Femur (tissue), 1 donor: Measurements from ENCODE around the gene RASSF3.
"Not testable (repeated sequence)": the region's sequence is repeated elsewhere in the genome, so short reads cannot be mapped to it uniquely, and the experiment has no call there.

Source experiments
- DNase-seq: peaks from one replicate; pipeline ENCODE4 v3.0.0-alpha.2; 2017

The RASSF3 gene

GRCh38 chr12:64634508-64635092 lies 24.3 kb downstream of the RASSF3 start:
- DNase-seq, result no peak

- DNase-seq, result no peak
Observed at GRCh38 chr12:64635356-64635998, 25.2 kb downstream of the RASSF3 start.

GRCh38 chr12:64636856-64637255 lies 26.6 kb downstream of the RASSF3 start:
- no peak for DNase-seq

DNA sequence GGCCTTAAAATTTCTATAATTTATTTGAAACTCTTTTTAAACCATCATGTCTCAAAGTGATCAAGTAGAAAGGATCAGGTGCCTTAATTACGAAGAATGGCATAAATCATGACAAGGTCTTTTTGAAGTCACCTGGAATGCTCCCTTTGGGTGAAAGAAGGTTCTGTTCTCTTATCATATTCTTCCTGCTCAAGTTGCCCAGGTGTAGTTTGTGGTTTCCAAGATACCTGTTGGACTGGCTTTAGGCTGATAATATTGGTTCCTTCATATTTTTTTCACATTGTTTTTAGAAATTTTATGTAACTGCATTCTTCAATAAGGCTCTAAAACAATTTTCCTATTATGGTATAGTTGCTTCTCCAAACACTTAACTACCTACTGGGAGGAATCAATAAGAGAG lies 29.2 kb downstream of the RASSF3 start:
- DNase-seq, result no peak

DNA sequence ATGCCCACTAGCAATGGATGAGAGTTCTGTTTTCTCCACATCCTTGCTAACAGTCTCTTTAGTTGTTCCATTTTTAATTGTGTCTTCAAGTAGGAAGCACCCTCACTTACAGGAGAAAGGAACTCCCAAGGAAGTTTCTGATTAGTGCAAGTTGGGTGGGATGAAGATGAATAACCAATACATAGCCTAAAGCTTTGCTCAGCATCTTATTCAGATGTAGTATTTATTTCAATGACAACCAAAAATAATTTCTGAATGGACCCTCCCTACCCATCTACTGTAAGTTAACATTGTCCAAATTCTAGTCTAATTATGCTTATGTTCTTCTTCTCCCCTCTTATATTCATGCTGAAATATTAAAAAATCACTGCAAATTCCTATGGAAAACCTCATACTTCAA lies 36.0 kb downstream of the RASSF3 start:
- DNase-seq, result no peak

- DNase-seq, result no peak
Observed at GRCh38 chr12:64649487-64649886, 39.2 kb downstream of the RASSF3 start.

DNA sequence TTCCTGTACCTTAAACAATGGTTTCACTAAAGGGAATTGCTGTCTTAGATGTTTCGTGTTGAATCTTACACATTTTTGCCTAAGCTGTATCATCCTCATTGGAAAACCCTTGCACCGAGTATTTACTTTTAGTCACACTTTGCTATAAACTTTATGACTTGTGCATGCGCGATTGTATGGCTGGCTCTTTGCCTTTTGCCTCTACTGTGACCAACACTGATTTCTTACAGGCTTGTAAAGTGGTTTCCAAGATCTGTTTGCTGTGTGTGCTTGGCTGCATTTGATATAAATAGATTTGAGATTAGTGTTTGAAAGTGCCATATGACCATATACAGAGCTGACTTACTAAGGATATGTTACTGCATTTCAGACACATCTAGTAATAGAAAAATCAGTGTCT lies 40.5 kb downstream of the RASSF3 start:
- DNase-seq, result no peak

GRCh38 chr12:64652346-64652745 lies 42.1 kb downstream of the RASSF3 start:
- no peak for DNase-seq

- DNase-seq, result no peak
Observed at GRCh38 chr12:64653123-64653522, 42.8 kb downstream of the RASSF3 start.

GRCh38 chr12:64653907-64654306 lies 43.6 kb downstream of the RASSF3 start:
- not testable (repeated sequence) for DNase-seq

DNA sequence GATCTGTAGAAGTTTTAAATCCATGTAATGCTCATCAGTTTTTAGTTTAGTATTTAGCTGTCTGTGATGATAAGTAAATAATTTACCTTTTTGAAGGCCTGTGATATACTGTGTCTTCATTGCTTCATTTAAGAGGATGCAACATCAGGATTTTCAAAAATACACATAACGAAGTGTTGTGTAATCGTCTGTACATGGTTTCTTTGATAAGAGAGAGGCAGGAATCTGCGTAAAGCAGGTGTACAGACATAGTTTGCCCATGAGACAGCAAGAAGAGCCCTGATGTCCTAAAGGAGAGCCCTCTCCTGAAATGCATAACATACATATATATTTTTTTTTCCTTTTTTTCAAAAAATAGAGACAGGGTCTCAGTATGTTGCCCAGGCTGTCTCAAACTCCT lies 44.8 kb downstream of the RASSF3 start:
- no peak for DNase-seq

DNA sequence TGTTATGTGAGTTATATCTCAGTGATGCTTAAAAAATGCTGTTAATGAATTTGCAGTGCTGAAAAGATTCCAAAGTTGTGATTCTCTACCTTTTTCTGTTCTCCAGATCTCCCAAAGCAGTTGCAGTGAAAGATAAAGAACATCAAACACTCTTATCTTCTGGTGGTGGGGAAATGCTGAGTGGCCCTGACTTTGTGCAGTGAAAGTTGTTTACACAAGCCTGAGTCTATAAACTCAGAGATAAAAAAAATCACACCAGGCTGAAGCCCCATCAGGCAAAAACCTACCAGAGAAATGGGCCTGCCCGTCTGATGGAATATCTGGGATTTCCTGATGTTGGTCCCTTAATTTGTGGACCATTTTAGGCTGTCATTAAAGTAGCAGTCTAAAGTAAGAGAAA lies 46.1 kb downstream of the RASSF3 start:
- no peak for DNase-seq

- DNase-seq, result no peak
Observed at GRCh38 chr12:64658892-64659481, 48.7 kb downstream of the RASSF3 start.

GRCh38 chr12:64660237-64661018 lies 50.1 kb downstream of the RASSF3 start:
- no peak for DNase-seq

DNA sequence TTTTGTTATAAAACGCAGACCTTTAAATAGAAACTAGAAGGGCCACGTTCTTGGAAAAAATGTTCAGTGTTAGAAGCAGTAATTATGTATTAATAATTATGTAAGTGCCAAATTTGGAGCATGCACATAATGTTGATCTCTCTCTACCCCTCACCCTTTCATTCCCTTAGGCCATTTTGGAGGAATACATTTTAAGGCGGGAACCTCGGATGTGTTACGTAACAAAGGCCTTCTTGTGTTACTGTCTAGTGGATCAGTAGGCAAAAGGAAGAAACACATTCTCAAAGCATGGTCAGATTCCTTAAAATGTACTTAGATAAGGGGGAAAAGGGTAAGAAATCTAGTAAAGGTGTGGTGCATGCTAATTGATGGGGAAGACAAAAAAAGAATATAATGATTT lies 52.7 kb downstream of the RASSF3 start:
- no peak for DNase-seq

DNA sequence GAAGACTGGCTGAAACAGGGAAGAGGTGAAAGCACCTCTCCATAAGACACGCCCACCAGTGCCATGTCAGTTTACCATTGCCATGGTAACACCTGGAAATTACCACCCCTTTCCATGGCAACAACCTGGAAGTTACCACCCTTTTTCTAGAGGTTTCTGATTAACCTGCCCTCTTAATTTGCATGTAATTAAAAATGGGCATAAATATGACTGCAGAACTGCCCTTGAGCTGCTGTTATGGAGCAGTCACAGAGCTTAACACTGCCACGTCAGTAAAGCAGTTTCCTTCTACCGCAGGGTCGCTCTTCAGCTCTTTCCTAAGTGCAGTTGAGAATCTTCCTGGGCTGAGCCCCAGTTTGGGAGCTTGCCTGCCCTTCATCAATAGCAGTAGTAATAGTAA lies 55.2 kb downstream of the RASSF3 start:
- DNase-seq, result no peak

GRCh38 chr12:64666054-64666914 lies 56.0 kb downstream of the RASSF3 start:
- DNase-seq, result no peak

- DNase-seq, result no peak
Observed at GRCh38 chr12:64667793-64668192, 57.5 kb downstream of the RASSF3 start.

GRCh38 chr12:64669270-64669842 lies 59.1 kb downstream of the RASSF3 start:
- peak; percentile 62 for DNase-seq

DNA sequence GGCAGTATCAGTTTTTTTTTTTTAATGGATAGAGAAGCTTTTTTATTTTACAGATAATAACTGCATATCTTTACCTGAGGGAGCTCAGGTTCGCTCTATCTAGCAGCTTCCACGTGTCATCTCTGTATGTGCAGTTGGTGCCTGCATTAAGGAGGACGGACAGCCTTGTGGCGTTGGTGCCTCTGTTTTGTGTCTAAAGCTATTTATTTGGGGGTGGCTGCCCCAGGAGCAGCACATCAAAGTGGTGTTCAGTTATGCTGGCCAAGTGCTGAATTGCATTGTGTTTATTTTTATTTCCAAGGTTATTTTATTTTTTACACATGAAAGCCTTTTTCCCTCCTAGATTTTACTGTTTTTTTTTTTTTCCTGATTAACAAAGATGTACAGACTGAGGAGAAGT lies 59.7 kb downstream of the RASSF3 start:
- no peak for DNase-seq

- no peak for DNase-seq
Observed at GRCh38 chr12:64670919-64671639, 60.8 kb downstream of the RASSF3 start.

- no peak for DNase-seq
Observed at GRCh38 chr12:64671681-64672080, 61.4 kb downstream of the RASSF3 start.
